ENCODE results near the gene KCTD11.

KCTD11 gene

GRCh38 chr17:7322520-7323194 lies 29.3 kb upstream of the KCTD11 start:
- no peak for TF ChIP-seq CTCF (IDR thresholded peaks at IDR 0.05; ENCODE audit: extremely low read depth, insufficient read depth, missing control alignments)

GRCh38 chr17:7323731-7324437 lies 28.1 kb upstream of the KCTD11 start:
- in situ Hi-C loops (cut with MboI; ENCODE audit: low pct_unique_long_range_greater_than_20kb, low sequenced_read_pairs, unreplicated experiment), result no loop called here
- peak; percentile 80 for DNase-seq (ENCODE audit: low spot score)

More at GRCh38 chr17:7322520-7323194, 29.3 kb upstream of the KCTD11 start:
- in situ Hi-C loops (cut with MboI; ENCODE audit: low pct_unique_long_range_greater_than_20kb, low sequenced_read_pairs, unreplicated experiment), result no loop called here
- DNase-seq (ENCODE audit: low spot score), result no peak

GRCh38 chr17:7324438-7324779 lies 27.6 kb upstream of the KCTD11 start:
- no peak for DNase-seq (ENCODE audit: low spot score)
- in situ Hi-C loops (cut with MboI; ENCODE audit: low pct_unique_long_range_greater_than_20kb, low sequenced_read_pairs, unreplicated experiment), result no loop called here
- no peak for TF ChIP-seq CTCF (IDR thresholded peaks at IDR 0.05; ENCODE audit: extremely low read depth, insufficient read depth, missing control alignments)

More at GRCh38 chr17:7323731-7324437, 28.1 kb upstream of the KCTD11 start:
- TF ChIP-seq CTCF (IDR thresholded peaks at IDR 0.05; ENCODE audit: extremely low read depth, insufficient read depth, missing control alignments), result peak; percentile 86

GRCh38 chr17:7325031-7325528 lies 26.9 kb upstream of the KCTD11 start:
- DNase-seq (ENCODE audit: low spot score), result no peak
- TF ChIP-seq CTCF (IDR thresholded peaks at IDR 0.05; ENCODE audit: extremely low read depth, insufficient read depth, missing control alignments), result no peak
- in situ Hi-C loops (cut with MboI; ENCODE audit: low pct_unique_long_range_greater_than_20kb, low sequenced_read_pairs, unreplicated experiment), result no loop called here

- DNase-seq (ENCODE audit: low spot score), result no peak
- in situ Hi-C loops (cut with MboI; ENCODE audit: low pct_unique_long_range_greater_than_20kb, low sequenced_read_pairs, unreplicated experiment), result no loop called here
- TF ChIP-seq CTCF (IDR thresholded peaks at IDR 0.05; ENCODE audit: extremely low read depth, insufficient read depth, missing control alignments), result no peak
These were observed 25.8 kb upstream of the KCTD11 start for GRCh38 chr17:7326186-7326585.

GRCh38 chr17:7327056-7327455 lies 24.9 kb upstream of the KCTD11 start:
- in situ Hi-C loops (cut with MboI; ENCODE audit: low pct_unique_long_range_greater_than_20kb, low sequenced_read_pairs, unreplicated experiment), result no loop called here
- DNase-seq (ENCODE audit: low spot score), result no peak
- no peak for TF ChIP-seq CTCF (IDR thresholded peaks at IDR 0.05; ENCODE audit: extremely low read depth, insufficient read depth, missing control alignments)

Data from GM13977 (cell line).